HG02623 (cell line): Measurements from ENCODE around the gene HOXC4.

Experiments used
- ATAC-seq: cut with Tn5 transposase; IDR thresholded peaks from one replicate; pipeline ENCODE4 v1.9.1; 2021; ENCODE audit warnings: moderate library complexity; ENCODE audit not compliant: unreplicated experiment

The HOXC4 gene

DNA sequence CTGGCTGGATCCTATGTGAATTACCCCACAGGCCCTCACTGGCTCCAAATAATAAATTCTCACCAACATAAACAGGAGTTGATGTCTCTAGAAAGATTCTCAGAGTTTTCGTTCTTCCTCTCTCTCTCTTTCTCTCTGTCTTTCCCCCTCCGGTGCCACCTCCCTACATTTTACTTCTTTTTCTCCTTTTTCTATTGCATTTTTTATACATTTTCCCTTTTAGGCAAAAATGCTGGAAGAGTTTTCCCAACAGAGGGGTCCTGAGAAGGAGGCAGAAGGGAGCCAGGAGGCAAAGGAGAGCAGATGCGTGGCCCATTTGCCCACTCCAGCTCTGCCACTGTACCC, 26.2 kb upstream of the HOXC4 start:
- ATAC-seq, result no peak

DNA sequence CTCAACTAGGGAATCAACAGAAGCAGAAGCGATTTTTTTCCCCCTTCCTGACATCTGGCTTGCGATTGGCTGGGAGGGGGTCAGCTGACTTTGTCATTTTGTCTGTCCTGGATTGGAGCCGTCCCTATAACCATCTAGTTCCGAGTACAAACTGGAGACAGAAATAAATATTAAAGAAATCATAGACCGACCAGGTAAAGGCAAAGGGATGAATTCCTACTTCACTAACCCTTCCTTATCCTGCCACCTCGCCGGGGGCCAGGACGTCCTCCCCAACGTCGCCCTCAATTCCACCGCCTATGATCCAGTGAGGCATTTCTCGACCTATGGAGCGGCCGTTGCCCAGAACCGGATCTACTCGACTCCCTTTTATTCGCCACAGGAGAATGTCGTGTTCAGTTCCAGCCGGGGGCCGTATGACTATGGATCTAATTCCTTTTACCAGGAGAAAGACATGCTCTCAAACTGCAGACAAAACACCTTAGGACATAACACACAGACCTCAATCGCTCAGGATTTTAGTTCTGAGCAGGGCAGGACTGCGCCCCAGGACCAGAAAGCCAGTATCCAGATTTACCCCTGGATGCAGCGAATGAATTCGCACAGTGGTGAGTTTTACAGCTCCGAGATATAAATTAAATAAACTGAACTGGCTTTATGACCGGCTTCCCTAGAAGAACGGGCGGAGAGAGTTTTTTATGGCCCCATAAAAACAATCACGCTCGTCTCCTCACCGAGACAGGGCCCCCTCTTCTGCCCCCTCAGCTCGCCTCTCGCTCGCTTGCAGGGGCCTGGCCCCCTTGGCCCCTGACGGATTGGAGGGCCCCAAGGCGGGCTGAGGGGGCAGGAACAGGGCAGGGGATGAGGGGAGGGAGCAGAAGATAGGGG, 25.1 kb upstream of the HOXC4 start, which contains the start of gene HOXC6:
TSS of gene HOXC6 (plus strand) at position 127 of the 888 bp plus-strand sequence. CDS start at position 209, 82 bp downstream.
- ATAC-seq, result no peak

DNA sequence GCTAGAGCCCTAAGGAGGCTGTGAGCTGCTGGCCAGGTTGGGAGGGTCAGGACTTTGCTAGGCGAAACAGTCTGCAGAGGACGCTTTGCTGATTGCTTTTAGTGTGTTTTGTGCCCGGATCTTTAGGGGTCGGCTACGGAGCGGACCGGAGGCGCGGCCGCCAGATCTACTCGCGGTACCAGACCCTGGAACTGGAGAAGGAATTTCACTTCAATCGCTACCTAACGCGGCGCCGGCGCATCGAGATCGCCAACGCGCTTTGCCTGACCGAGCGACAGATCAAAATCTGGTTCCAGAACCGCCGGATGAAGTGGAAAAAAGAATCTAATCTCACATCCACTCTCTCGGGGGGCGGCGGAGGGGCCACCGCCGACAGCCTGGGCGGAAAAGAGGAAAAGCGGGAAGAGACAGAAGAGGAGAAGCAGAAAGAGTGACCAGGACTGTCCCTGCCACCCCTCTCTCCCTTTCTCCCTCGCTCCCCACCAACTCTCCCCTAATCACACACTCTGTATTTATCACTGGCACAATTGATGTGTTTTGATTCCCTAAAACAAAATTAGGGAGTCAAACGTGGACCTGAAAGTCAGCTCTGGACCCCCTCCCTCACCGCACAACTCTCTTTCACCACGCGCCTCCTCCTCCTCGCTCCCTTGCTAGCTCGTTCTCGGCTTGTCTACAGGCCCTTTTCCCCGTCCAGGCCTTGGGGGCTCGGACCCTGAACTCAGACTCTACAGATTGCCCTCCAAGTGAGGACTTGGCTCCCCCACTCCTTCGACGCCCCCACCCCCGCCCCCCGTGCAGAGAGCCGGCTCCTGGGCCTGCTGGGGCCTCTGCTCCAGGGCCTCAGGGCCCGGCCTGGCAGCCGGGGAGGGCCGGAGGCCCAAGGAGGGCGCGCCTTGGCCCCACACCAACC, 23.9 kb upstream of the HOXC4 start:
- no peak for ATAC-seq

DNA sequence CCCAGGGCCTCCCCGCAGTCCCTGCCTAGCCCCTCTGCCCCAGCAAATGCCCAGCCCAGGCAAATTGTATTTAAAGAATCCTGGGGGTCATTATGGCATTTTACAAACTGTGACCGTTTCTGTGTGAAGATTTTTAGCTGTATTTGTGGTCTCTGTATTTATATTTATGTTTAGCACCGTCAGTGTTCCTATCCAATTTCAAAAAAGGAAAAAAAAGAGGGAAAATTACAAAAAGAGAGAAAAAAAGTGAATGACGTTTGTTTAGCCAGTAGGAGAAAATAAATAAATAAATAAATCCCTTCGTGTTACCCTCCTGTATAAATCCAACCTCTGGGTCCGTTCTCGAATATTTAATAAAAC, 23.2 kb upstream of the HOXC4 start:
- no peak for ATAC-seq

DNA sequence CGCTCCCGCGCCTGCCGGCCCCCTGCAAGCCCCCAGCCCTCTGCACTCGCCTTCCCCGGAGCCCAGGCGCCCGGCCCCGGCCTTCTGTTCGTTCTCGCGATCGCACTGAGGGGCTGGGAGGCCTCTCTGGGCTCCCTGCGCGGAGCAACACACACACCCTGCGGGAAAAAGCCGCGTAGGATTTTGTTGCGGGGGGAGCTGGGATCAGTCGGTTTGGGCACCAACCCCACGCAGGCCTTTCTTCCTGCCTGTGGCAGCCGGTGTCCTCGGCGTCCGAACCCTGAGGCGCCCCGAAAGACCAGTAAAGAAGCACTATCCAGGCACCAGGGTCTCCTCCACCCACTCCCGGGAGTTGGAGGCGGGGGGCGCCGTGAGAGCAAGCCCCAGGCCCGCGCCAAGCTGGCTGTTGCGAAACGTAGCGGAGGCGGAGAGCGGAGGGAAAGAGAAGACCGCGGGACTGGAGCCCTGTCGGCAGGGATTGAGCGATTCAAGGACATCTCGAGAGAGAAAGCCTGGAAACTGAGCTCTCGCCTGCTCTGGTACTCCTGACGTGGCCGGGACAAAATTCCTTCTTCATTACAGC, 22.7 kb upstream of the HOXC4 start:
- no peak for ATAC-seq

DNA sequence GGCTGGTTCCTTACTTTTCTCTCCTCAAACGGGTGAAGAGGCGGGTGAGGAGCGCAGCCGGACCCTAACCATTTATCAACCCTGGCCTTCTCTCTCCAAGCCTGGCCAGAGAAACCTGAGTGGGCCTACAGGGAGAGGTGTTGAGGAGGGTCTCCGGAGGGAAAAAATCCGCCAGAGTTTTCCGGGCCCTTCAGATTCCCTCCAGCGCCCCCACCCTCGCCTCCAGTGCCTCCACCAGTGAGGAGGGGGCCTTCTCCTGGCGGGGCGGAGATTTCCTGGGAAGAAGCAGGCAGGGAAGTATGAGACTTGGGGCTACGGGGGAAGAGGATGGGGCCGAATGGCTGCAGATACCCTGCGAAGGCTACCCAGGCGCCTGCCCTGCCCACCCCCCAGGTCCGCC, 22.2 kb upstream of the HOXC4 start:
- no peak for ATAC-seq

DNA sequence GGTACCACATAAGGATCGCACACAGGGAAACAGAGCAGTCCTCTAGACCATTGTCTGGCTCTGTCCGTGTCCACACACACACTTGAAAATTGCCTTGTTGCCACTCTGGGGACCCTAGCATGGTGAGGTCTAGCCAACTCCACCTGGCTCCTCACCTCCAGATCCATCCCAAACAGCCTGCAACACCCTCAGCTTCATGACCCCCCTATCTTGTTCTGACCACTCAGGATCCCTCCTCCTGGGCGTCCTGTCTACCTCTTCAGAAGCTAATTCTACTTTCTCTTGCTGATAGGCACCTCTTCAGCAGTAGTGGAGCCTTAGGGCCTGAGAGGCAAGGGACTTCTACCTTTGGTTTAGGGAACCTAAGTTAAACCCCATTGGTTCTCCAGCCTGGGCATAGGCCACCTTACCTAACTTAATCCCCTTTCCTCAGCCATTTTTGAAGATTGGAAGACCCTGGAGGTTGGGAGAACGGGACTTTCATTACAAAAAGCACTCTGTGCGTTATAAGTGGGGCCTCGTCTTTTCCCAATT, 21.5 kb upstream of the HOXC4 start:
- ATAC-seq, result no peak

DNA sequence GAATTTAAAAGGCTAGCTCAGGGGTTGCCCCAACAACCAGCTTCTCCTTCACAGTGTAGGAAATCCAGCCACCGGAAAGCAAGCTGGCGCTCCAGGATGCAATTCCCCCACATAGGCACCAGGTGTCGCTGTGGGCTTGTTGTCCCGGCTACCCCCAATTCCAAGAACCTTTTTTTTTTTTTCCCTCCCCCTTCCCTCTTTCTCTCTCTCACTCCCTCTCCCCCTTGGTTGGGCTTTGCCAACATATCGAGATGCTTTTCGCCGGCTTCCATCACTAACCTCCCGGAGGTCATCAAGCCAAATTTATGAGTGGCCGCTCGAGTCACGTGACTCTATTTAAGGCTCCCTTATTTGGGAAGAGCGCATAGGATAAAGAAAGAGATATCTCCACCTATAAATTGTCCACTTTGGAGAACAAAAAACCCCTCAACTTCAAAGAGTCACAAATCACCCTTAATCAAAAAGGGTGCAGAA, 21.0 kb upstream of the HOXC4 start, which contains the start of gene HOXC5:
TSS of gene HOXC5 (plus strand) at position 424 of the 474 bp plus-strand sequence. CDS start 73 bp downstream, outside the sequence.
- no peak for ATAC-seq

DNA sequence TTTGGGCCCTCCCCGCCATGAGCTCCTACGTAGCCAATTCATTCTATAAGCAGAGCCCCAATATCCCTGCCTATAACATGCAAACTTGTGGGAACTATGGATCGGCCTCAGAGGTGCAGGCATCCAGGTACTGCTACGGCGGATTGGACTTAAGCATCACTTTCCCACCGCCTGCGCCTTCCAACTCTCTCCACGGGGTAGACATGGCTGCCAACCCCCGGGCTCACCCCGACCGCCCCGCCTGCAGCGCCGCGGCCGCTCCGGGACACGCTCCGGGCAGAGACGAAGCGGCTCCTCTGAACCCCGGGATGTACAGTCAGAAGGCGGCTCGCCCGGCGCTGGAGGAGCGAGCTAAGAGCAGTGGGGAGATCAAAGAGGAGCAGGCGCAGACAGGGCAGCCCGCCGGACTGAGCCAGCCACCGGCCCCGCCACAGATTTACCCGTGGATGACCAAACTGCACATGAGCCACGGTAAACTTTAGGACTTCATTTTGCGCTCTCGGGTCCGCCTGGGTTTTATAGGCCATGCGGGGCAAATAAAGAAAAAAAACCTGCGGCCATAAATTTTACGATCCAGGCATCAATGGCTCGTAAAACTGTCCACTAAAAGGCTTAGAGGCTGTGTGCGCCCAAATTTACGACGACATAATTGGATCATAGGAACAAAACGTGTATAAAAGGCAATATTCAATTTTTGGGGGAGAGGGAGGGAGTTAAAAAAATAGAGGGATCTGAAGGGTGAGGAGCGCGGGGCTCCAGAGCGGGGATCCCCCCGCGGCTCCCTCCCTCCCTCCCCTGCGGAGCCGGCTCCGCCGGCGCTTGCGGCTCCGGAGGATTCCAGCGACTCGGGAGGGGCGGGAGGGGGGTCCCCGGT, 20.3 kb upstream of the HOXC4 start:
- no peak for ATAC-seq

DNA sequence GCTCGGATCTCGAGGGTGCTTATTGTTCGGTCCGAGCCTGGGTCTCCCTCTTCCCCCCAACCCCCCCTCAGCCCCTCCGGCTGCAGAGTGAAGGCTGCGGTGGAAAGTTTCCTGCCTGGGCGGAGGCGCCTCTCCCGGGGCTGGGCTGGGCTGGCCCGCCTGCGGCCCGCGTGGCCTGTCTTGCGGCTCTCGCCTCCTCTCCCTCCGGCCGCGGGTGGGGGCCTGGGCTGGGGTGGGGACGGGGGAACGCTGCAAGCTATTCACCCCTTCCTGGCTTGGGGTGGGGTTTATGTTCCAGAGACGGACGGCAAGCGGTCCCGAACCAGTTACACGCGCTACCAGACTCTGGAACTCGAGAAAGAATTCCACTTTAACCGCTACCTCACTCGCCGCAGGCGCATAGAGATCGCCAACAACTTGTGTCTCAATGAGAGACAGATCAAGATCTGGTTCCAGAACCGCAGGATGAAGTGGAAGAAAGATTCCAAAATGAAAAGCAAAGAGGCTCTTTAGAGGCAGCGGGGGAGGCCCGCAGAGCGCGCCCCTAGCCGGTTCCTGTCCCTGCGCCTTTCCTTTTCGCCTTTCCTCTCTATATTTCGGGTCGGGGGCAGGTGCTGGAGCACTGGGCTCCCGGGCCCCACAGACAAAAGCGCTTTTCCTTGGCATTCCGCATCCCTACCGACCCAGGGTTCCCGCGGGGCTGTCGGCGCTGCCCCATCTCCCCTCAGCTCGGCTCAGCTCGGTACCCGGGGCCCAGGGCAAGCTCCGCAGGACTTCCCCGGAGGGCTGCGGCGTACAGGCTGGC, 19.5 kb upstream of the HOXC4 start:
- ATAC-seq, result no peak

DNA sequence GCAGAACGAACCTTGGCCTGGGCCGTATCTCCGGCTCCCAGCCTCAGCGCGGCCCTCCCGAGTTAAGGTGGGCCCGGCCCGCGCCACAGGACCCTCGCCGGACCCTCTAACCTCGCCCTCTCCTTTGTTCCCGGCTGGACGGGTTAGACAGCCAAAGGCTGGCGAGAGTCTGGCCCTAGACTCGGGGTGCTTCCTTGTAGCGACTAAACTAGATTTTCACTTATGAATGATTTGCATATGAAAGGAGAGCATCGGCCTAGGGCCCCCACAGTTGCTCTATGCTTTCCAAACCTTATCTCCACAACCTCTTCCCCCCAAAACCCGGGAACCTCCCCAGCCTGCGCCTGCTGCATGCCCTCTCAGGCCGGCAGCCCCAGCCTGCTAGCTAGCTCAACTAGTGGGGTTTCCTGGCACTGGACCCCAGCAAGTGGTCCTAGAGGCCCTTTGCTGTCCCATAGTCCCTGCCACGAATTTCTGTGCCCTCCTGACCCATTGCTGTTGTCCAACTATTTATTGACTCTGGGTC, 18.8 kb upstream of the HOXC4 start:
- ATAC-seq, result no peak

DNA sequence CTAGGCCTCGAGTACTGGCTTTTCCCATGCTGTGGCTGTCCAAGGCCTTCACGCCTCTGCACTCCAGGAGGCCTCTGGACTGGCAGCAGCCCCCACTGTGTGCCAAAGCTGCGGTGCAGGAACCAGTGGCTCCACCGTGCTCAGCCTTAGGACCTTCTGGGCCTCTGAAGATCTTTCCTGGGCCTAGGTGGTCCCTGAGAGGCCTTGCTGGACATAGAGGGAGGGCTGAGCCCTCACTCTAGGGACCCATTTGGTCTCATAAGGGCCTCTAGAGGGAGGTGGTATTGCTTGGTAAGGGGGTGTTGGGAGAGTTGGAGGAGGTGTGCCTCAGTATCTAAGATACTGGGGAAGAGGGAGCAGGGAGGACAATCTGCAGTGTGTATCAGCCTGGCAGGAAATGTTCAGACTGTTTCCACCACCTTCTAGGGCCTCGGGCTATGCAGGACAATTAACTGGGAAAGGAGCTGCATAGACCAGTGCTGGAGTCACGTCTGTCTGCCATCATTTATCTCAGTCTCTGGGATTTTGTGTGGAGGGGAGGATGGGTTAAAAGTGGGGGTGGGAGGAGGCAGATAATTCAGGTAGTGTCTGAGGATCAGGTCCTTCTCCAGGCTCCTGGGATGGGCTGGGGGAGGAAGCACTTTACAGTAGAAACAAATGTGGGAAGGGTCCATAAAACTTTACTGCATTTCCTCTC, 17.9 kb upstream of the HOXC4 start:
- no peak for ATAC-seq

DNA sequence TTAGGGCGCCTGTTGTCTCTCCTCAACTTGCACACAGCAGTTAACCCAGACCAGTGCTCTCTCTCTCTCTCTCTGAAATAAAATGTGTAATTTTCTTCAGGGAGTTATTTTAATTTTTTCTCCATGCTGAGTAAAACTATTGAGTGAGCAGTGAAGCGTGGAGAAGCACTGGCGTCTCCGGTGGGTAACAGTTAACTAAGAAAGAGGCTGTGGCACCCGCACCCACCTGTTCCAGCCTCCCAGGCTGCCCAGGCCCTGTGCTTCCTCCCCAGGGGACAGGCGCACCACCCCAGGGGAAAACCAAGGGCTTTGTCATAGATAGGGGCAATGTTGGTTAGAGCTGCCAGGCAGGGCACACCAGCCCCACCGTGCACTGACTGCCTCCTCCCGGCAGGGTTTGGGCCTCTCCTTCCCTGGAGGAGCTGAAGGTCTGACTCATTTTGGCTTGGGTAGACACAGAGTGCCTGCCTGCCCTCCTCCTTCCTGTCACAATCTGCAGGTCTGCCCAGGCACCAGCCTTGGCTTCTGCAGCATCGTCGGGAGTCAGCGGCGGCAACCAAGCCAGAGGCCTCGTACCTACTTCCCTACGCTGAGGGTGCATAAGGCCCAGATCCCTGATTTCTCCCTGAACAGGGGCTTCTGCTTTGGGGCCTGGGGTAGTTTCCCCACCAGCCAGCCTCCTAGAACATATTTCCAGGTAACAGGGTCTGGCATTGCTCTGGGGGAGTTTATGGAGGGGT, 16.8 kb upstream of the HOXC4 start:
- no peak for ATAC-seq

DNA sequence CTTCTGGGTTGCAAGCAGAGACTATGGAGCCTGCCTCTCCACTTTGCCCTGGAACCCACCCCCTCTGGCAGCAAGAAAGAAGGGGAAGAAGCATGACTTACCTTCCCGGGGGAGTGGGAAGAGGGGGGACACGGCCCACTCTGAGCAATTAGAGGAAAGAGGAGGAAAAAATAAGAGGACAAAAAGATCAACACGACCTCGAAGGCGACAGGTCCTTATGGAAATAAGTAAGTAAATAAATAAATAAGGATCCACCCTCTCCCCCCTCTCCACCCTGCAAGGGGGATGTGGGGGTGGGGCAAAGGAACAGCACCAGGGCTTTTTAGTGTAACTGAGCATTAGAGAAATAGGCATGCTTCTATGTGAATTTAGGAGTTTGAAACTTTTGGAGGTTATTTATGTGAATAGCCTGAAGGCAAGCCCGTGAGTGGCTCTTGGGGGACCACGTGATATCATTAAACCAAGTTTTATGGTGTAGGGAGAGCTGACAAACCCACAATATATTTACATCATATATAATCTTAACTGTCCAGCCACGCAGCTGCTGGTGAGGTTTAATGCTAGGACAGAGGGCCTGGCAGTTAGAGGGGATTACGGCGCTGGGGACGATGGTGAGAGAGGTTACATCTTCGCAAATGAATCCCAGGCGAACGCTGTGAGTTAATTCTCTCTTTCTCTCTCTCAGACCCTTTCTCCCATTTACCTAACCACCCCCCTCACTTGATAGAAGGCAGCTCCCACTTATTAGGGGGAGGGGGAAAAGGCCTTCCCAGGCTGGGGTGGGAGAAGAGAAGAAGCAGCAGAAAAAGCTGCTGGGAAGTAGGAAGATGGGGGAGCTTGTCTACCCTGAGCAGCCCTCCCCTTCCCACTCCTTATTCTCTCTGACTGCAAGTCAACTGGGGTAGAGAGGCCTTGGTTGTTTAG, 16.0 kb upstream of the HOXC4 start:
- no peak for ATAC-seq

DNA sequence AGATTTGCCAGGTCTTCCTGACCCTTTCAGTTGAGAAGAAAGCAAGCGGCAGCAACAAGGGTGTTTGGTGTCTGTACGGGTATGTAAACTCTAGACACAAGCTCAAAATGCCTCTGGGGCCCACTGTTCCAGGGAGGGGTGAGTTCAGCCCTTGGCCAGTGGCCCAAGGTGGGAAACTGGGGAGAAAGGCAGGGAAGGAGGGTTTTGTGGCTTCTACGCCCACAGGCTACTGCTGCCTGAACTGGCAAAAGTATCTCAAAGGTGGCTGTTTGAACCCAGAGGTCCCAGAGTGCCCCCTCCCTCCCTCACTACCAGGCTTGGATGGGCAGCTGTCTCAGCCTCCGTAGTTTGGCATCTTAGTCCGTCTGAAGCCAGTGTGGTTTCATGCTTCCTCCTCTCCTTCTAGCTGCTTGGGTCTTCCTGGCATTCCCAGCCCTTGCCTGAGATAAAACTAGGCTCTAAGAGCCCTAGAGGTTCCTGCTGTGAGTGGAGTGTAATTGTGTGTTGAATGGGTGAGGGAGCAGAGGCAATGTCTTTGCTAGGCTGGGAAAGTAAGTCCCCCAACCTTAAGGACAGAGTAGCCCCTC, 15.3 kb upstream of the HOXC4 start:
- ATAC-seq, result no peak

DNA sequence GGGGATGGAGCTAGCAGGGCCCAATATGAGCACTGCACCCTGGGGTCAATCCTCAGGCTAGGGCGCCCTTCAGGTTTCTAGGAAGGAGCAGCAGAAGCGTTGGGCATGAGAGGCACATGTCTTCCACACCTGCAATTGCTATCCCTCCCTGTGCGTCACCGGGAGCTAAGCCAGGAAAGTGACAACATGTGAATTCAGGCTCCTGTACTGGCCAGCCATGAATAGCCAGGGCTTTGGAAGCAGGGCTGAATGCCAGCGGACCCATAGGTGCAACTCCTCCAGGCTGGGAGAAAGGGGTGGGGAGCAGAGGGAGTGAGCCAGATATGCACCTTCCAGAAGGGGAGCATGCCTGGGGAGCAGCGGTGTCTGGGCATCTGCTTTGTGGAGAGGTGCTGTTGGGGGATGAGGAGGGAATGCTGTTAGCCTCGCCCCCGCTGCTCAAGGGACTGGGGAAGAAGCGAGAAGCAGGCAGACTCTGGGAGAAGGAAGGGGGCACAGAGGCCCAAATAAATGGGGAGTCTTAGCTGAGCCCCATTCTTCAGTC, 14.7 kb upstream of the HOXC4 start:
- ATAC-seq, result no peak
